Suprapubic skin (tissue), 3 donors: Measurements from ENCODE around the gene ARMC2.
"Not testable (repeated sequence)": the region's sequence is repeated elsewhere in the genome, so short reads cannot be mapped to it uniquely, and the experiment has no call there.

Source experiments
- POLR2A ChIP-seq, 2 donors: fragments of 450-650 bp; IDR thresholded peaks; one replicate each; pipeline ENCODE4 v1.6.1; 2017; ENCODE audit warnings: antibody characterized with exemption in 2 of 2, mild to moderate bottlenecking in 2 of 2, moderate library complexity in 2 of 2
- TF ChIP-seq, protein P1 (sequence below), 2 donors: fragments of 200-600 bp in 1 of 2; fragments of 450-650 bp in 1 of 2; sonication (generic) in 1 of 2; IDR thresholded peaks; one replicate each; pipeline ENCODE4 v1.5.1; 2016 to 2019; ENCODE audit warnings: antibody characterized with exemption in 2 of 2, mild to moderate bottlenecking in 1 of 2, moderate library complexity in 1 of 2

- TF ChIP-seq, protein P1, sequence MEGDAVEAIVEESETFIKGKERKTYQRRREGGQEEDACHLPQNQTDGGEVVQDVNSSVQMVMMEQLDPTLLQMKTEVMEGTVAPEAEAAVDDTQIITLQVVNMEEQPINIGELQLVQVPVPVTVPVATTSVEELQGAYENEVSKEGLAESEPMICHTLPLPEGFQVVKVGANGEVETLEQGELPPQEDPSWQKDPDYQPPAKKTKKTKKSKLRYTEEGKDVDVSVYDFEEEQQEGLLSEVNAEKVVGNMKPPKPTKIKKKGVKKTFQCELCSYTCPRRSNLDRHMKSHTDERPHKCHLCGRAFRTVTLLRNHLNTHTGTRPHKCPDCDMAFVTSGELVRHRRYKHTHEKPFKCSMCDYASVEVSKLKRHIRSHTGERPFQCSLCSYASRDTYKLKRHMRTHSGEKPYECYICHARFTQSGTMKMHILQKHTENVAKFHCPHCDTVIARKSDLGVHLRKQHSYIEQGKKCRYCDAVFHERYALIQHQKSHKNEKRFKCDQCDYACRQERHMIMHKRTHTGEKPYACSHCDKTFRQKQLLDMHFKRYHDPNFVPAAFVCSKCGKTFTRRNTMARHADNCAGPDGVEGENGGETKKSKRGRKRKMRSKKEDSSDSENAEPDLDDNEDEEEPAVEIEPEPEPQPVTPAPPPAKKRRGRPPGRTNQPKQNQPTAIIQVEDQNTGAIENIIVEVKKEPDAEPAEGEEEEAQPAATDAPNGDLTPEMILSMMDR (IDR thresholded peaks at IDR 0.05) = not testable (repeated sequence)
- not testable (repeated sequence) for TF ChIP-seq POLR2A (IDR thresholded peaks at IDR 0.05)
Measured at GRCh38 chr6:108817276-108817675, 30.9 kb upstream of the ARMC2 start.
